C4-2B (cell line): Measurements from ENCODE around the gene GP5.

Source experiments
- ZFX ChIP-seq: fragments of 450-650 bp; IDR thresholded peaks from 2 replicates; pipeline ENCODE4 v1.6.1; 2017
- TF ChIP-seq, protein P1 (sequence below): fragments of 450-650 bp; conservative IDR thresholded peaks from 2 replicates; pipeline ENCODE4 v1.5.1; 2017; ENCODE audit warnings: mild to moderate bottlenecking

DNA sequence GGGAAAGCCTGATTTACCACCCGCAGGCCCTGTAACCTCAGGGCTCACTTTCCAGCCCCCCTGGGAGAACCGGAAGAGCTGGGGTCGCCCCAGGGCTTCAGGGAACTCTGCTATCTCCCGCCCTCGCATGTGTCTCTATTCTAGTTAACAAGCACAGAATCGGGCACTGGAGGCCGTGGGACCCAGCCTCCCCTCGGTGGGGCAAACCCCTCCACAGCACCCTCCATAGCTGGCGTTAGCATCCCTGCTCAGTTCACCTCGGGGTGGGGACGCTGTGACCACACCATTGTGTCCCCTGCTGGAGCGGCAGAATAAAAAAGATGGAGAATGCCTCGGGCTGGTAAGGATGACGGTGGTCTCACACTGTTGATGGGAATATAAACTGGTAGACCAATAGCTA, 26.0 kb downstream of the GP5 start:
- TF ChIP-seq, protein P1, sequence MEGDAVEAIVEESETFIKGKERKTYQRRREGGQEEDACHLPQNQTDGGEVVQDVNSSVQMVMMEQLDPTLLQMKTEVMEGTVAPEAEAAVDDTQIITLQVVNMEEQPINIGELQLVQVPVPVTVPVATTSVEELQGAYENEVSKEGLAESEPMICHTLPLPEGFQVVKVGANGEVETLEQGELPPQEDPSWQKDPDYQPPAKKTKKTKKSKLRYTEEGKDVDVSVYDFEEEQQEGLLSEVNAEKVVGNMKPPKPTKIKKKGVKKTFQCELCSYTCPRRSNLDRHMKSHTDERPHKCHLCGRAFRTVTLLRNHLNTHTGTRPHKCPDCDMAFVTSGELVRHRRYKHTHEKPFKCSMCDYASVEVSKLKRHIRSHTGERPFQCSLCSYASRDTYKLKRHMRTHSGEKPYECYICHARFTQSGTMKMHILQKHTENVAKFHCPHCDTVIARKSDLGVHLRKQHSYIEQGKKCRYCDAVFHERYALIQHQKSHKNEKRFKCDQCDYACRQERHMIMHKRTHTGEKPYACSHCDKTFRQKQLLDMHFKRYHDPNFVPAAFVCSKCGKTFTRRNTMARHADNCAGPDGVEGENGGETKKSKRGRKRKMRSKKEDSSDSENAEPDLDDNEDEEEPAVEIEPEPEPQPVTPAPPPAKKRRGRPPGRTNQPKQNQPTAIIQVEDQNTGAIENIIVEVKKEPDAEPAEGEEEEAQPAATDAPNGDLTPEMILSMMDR, result no peak
- TF ChIP-seq ZFX, result no peak
